Muscle of leg (tissue), 16 donors: Measurements from ENCODE around the gene PGAM1. TPM values are rescaled to one million over a fixed set of nuclear protein-coding genes. Genes with fewer than 3 reads are reported as not detected.

Experiments used
- DNase-seq: peaks from one replicate; pipeline ENCODE4 v3.0.0; 2013
- H3K27ac ChIP-seq: one replicate; pipeline ENCODE4 v1.5.1; 2013; ENCODE audit warnings: mild to moderate bottlenecking, low read length, control low read depth
- H3K27me3 ChIP-seq: one replicate; pipeline ENCODE4 v1.6.1; 2013; ENCODE audit warnings: low read length; ENCODE audit not compliant: control insufficient read depth, insufficient read depth
- H3K36me3 ChIP-seq: one replicate; pipeline ENCODE4 v1.6.1; 2013; ENCODE audit warnings: low read length; ENCODE audit not compliant: control insufficient read depth, insufficient read depth
- H3K4me1 ChIP-seq: one replicate; pipeline ENCODE4 v1.6.1; 2013; ENCODE audit warnings: low read length; ENCODE audit not compliant: control insufficient read depth, insufficient read depth
- H3K4me3 ChIP-seq: one replicate; pipeline ENCODE4 v1.5.1; 2013; ENCODE audit warnings: low read length, control low read depth
- H3K9me3 ChIP-seq: replicated peaks from 2 replicates; pipeline ENCODE4 v1.6.1; 2013; ENCODE audit warnings: low read depth, low read length; ENCODE audit not compliant: control insufficient read depth
- WGBS: methylation state at CpG from one replicate; pipeline ENCODE4 v1.1.5; 2013; ENCODE audit warnings: missing lambda C conversion rate; ENCODE audit not compliant: insufficient coverage; 5-methylcytosine and 5-hydroxymethylcytosine counted together
- long read RNA-seq, 11 donors: transcript quantifications; one replicate each; lab custom pipeline, GENCODE V29; 2026
- polyA plus RNA-seq, 8 donors: library from polyadenylated mRNA; unstranded; fragments of 120-200 nt; gene quantifications; one replicate each; pipeline versions ENCODE4 v1.2.1 to v1.2.3, GENCODE V29; 2013; ENCODE audit warnings: inconsistent platforms in 1 of 8, low replicate concordance in 1 of 8; ENCODE audit not compliant: insufficient read length in 8 of 8, insufficient read depth in 1 of 8
- total RNA-seq: library from RNA; stranded (reverse); fragments of 120-200 nt; gene quantifications from one replicate; pipeline ENCODE4 v1.2.4, GENCODE V29; 2013

The PGAM1 gene
- total RNA-seq (102 TPM), polyA plus RNA-seq (100 to 1,000 TPM; 103 to 160 (median 113) TPM)
- long read RNA-seq, donor 1, transcript PGAM1-201 (4 exons, 1,830 nt): major isoform, 33 of 33 reads
- long read RNA-seq, donor 1, partial matches to known transcripts: 0 of 33 reads
- long read RNA-seq, donor 1, other reads (novel, unspliced or antisense): 0 of 33 reads
- long read RNA-seq, donor 2, transcript PGAM1-201 (4 exons, 1,830 nt): major isoform, 9 of 9 reads
- long read RNA-seq, donor 2, partial matches to known transcripts: 0 of 9 reads
- long read RNA-seq, donor 2, other reads (novel, unspliced or antisense): 0 of 9 reads
- long read RNA-seq, donor 3, transcript PGAM1-201 (4 exons, 1,830 nt): major isoform, 50 of 50 reads
- long read RNA-seq, donor 3, partial matches to known transcripts: 0 of 50 reads
- long read RNA-seq, donor 3, other reads (novel, unspliced or antisense): 0 of 50 reads
- long read RNA-seq, donor 4, transcript PGAM1-201 (4 exons, 1,830 nt): major isoform, 48 of 48 reads
- long read RNA-seq, donor 4, partial matches to known transcripts: 0 of 48 reads
- long read RNA-seq, donor 4, other reads (novel, unspliced or antisense): 0 of 48 reads
- long read RNA-seq, donor 5, transcript PGAM1-201 (4 exons, 1,830 nt): major isoform, 164 of 187 reads
- long read RNA-seq, donor 5, partial matches to known transcripts: 23 of 187 reads
- long read RNA-seq, donor 5, other reads (novel, unspliced or antisense): 0 of 187 reads
- long read RNA-seq, donor 6, transcript PGAM1-201 (4 exons, 1,830 nt): major isoform, 102 of 102 reads
- long read RNA-seq, donor 6, partial matches to known transcripts: 0 of 102 reads
- long read RNA-seq, donor 6, other reads (novel, unspliced or antisense): 0 of 102 reads
- long read RNA-seq, donor 7, transcript PGAM1-201 (4 exons, 1,830 nt): major isoform, 86 of 94 reads
- long read RNA-seq, donor 7, partial matches to known transcripts: 8 of 94 reads
- long read RNA-seq, donor 7, other reads (novel, unspliced or antisense): 0 of 94 reads
- long read RNA-seq, donor 8, transcript PGAM1-201 (4 exons, 1,830 nt): major isoform, 38 of 38 reads
- long read RNA-seq, donor 8, partial matches to known transcripts: 0 of 38 reads
- long read RNA-seq, donor 8, other reads (novel, unspliced or antisense): 0 of 38 reads
- long read RNA-seq, donor 9, transcript PGAM1-201 (4 exons, 1,830 nt): major isoform, 25 of 25 reads
- long read RNA-seq, donor 9, partial matches to known transcripts: 0 of 25 reads
- long read RNA-seq, donor 9, other reads (novel, unspliced or antisense): 0 of 25 reads
- long read RNA-seq, donor 10, transcript PGAM1-201 (4 exons, 1,830 nt): major isoform, 64 of 111 reads
- long read RNA-seq, donor 10, partial matches to known transcripts: 12 of 111 reads
- long read RNA-seq, donor 10, other reads (novel, unspliced or antisense): 35 of 111 reads
- long read RNA-seq, donor 11, transcript PGAM1-201 (4 exons, 1,830 nt): major isoform, 53 of 53 reads
- long read RNA-seq, donor 11, partial matches to known transcripts: 0 of 53 reads
- long read RNA-seq, donor 11, other reads (novel, unspliced or antisense): 0 of 53 reads

DNA sequence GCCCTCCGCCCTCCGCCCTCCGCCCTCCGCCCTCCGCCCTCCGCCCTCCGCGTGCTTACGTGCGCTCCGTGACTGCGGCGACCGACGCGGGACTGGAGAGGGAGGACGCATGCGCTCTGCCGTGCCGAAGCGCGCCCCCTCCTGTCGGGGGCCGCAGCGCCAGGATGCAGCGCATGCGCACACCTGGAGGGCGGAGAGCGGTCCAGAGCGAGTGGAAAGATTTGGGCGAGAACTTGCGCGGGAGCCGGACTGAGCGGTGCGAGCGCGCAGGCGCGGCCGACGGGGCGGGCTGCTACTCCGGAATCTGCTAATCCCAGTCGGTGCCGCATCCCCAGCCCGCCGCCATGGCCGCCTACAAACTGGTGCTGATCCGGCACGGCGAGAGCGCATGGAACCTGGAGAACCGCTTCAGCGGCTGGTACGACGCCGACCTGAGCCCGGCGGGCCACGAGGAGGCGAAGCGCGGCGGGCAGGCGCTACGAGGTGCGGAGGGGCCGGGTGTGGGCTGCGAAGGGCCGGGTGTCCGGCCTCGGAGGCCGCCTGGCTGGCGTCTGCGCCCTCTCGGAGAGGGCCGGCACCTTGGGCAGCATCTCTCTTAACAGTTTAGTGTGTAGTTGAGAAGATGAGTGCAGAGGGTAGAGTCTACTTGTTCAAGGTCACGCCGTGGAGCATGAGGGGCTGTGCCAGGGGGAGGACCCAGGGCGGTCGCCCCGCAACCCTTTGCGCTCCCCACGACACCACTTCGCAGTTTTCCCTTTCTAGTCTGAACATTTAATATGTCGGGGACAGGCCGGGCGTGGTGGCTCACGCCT is at the start of gene PGAM1:
PGAM1 (plus strand) TSS at position 228 of the 812 bp plus-strand sequence; CDS start at position 345, 117 bp downstream.
- H3K27me3 ChIP-seq: no peaks in the 10 kb centered on the region
- H3K4me1 ChIP-seq: peaks cover 23% of the 10 kb centered on the region
- under 1% methylated on average over 57 of the region's 90 CpGs for WGBS

GRCh38 chr10:97376413-97376812 is 49.6 kb upstream of the PGAM1 start:
- DNase-seq: no peak
- no peak overlapping the region for H3K4me3 ChIP-seq
- no peak overlapping the region for H3K27ac ChIP-seq
- H3K4me1 ChIP-seq: peaks cover 5% of the 10 kb centered on the region
- H3K36me3 ChIP-seq: peaks cover 70% of the 10 kb centered on the region
- H3K27me3 ChIP-seq: no peaks in the 10 kb centered on the region
- WGBS: 100% methylated on average over 1 of the region's 6 CpGs
- H3K9me3 ChIP-seq: no peaks in the 10 kb centered on the region

More for the DNA sequence above, at the start of gene PGAM1:
- peak within 1 kb of the TSS; percentile 81 for H3K4me3 ChIP-seq
- peaks cover 17% of the 10 kb centered on the region for H3K36me3 ChIP-seq
- H3K27ac ChIP-seq: peak within 1 kb of the TSS; percentile 89
- H3K9me3 ChIP-seq: no peaks in the 10 kb centered on the region
- DNase-seq: peak; percentile 98

- no peak for DNase-seq
- no peaks in the 10 kb centered on the region for H3K27me3 ChIP-seq
- H3K27ac ChIP-seq: no peak overlapping the region
- H3K36me3 ChIP-seq: peaks cover 67% of the 10 kb centered on the region
- 77% methylated on average over 11 of the region's 15 CpGs for WGBS
- H3K4me3 ChIP-seq: no peak overlapping the region
- H3K4me1 ChIP-seq: no peaks in the 10 kb centered on the region
- H3K9me3 ChIP-seq: no peaks in the 10 kb centered on the region
Observed at GRCh38 chr10:97378933-97379921, 46.8 kb upstream of the PGAM1 start.

DNA sequence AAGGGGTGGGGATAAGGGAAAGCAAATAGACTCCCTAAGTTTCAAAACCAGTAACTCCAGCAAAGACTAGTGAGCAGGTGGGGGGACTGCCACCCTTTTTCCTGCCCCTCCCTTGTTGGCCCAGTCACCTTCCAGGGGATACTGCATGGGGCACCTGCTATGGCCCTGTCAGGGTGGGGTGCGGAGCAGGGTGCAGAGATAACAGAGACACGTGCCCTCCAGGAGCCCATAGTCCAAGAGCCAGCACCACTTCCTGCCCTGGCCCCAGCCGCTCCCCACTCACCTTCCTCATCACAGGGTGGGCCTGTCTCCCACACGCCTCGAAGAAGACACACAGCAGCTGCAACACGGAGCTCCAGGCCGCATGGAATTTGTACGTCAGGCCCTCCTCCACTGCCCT is 45.5 kb upstream of the PGAM1 start:
- Histone ChIP-seq H3K9me3 (no peaks in the 10 kb centered on the region), H3K36me3 (peaks cover 75% of the 10 kb centered on the region), H3K27me3 (no peaks in the 10 kb centered on the region), H3K4me3 (no peak overlapping the region), H3K27ac (no peak overlapping the region), H3K4me1 (no peaks in the 10 kb centered on the region)
- WGBS: 93% methylated on average over 8 of the region's 8 CpGs
- DNase-seq: no peak

- WGBS: 82% methylated on average over 6 of the region's 8 CpGs
- DNase-seq: no peak
- no peaks in the 10 kb centered on the region for H3K4me1 ChIP-seq
- no peaks in the 10 kb centered on the region for H3K9me3 ChIP-seq
- H3K27ac ChIP-seq: no peak overlapping the region
- no peaks in the 10 kb centered on the region for H3K27me3 ChIP-seq
- no peak overlapping the region for H3K4me3 ChIP-seq
- H3K36me3 ChIP-seq: peaks cover 75% of the 10 kb centered on the region
Observed at GRCh38 chr10:97381626-97382025, 44.4 kb upstream of the PGAM1 start.

GRCh38 chr10:97383159-97383558 is 42.8 kb upstream of the PGAM1 start:
- Histone ChIP-seq H3K36me3 (peaks cover 71% of the 10 kb centered on the region), H3K27me3 (no peaks in the 10 kb centered on the region), H3K9me3 (no peaks in the 10 kb centered on the region), H3K27ac (no peak overlapping the region), H3K4me3 (no peak overlapping the region), H3K4me1 (no peaks in the 10 kb centered on the region)
- 88% methylated on average over 7 of the region's 7 CpGs for WGBS
- DNase-seq: no peak

DNA sequence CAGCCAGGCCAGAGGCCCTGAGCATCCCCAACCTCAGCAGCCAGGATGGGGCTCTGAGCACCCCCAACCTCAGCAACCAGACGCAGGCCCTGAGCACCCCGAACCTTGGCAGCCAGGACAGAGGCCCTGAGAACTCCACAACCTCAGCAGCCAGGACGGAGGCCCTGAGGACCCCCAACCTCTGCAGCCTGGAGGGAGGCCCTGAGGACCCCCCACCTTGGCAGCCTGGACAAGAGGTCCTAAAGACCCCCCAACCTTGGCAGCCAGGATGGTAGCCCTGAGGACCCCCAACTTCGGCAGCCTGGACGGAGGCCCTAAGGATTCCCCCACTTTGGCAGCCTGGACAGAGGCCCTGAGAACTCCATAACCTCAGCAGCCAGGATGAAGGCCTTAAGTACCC is 41.8 kb upstream of the PGAM1 start:
- Histone ChIP-seq H3K4me1 (no peaks in the 10 kb centered on the region), H3K4me3 (no peak overlapping the region), H3K36me3 (peaks cover 74% of the 10 kb centered on the region), H3K27ac (no peak overlapping the region), H3K9me3 (no peaks in the 10 kb centered on the region), H3K27me3 (no peaks in the 10 kb centered on the region)
- DNase-seq: no peak
- 89% methylated on average over 3 of the region's 5 CpGs for WGBS

- Histone ChIP-seq H3K36me3 (peaks cover 73% of the 10 kb centered on the region), H3K27me3 (no peaks in the 10 kb centered on the region), H3K4me3 (no peak overlapping the region), H3K9me3 (no peaks in the 10 kb centered on the region), H3K27ac (no peak overlapping the region), H3K4me1 (no peaks in the 10 kb centered on the region)
- no peak for DNase-seq
- WGBS: 95% methylated on average over 6 of the region's 6 CpGs
Observed at GRCh38 chr10:97384641-97385040, 41.4 kb upstream of the PGAM1 start.
